ENCODE measurements around the gene DYRK1B. TPM values are rescaled to one million over a fixed set of nuclear protein-coding genes. Genes with fewer than 3 reads are reported as not detected.
A peak's percentile ranks its signal among the peaks of the same experiment; 100 is the strongest.

DYRK1B gene

GRCh38 chr19:39802958-39803357, 31.0 kb downstream of the DYRK1B start:
- H3K9me3 ChIP-seq (replicated peaks; ENCODE audit: low read length) = no peaks in the 10 kb centered on the region
- H3K4me2 ChIP-seq (ENCODE audit: low read length) = no peak overlapping the region
- H3K9ac ChIP-seq (ENCODE audit: low read depth, low read length) = no peak overlapping the region
- no peak overlapping the region for H3K4me3 ChIP-seq (ENCODE audit: low read length)
- H3K27me3 ChIP-seq (ENCODE audit: control insufficient read depth, insufficient read depth, low read length) = no peaks in the 10 kb centered on the region
- no peaks in the 10 kb centered on the region for H3K36me3 ChIP-seq (ENCODE audit: insufficient read depth, low read length)
- no peaks in the 10 kb centered on the region for H3K4me1 ChIP-seq (ENCODE audit: control insufficient read depth, insufficient read depth, low read length)

- no peak overlapping the region for H3K9ac ChIP-seq (ENCODE audit: low read depth, low read length)
- H3K4me2 ChIP-seq (ENCODE audit: low read length) = no peak overlapping the region
- no peaks in the 10 kb centered on the region for H3K9me3 ChIP-seq (replicated peaks; ENCODE audit: low read length)
- H3K4me3 ChIP-seq (ENCODE audit: low read length) = no peak overlapping the region
- no peaks in the 10 kb centered on the region for H3K36me3 ChIP-seq (ENCODE audit: insufficient read depth, low read length)
- H3K4me1 ChIP-seq (ENCODE audit: control insufficient read depth, insufficient read depth, low read length) = no peaks in the 10 kb centered on the region
- peaks cover 20% of the 10 kb centered on the region for H3K27me3 ChIP-seq (ENCODE audit: control insufficient read depth, insufficient read depth, low read length)
Observed at GRCh38 chr19:39797083-39797482, 36.9 kb downstream of the DYRK1B start.

DNA sequence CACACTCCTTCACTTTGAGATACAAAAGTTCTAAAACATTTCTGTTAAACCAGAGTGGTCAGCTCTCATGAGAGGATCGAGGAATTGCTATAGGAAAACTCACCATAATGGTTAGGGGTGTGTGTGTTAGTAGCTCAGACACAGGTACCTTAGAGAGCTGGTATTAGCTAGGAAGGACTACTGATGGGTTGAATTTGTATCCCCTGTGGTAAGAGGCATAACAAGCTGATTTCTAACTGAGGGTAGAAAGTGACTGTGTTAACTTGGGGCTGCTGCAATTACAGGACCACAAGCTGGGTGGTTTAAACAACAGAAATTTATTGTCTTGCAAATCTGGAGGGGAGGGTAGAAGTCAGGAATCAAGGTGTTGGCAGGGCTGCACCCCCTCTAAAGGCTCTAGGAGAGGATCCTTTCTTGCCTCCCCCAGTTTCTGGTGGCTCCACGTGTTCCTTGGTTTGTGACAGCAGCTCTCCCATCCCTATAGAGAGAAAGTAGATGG, 37.9 kb downstream of the DYRK1B start:
- H3K4me2 ChIP-seq (ENCODE audit: low read length) = no peak overlapping the region
- no peaks in the 10 kb centered on the region for H3K36me3 ChIP-seq (ENCODE audit: insufficient read depth, low read length)
- no peaks in the 10 kb centered on the region for H3K9me3 ChIP-seq (replicated peaks; ENCODE audit: low read length)
- H3K4me1 ChIP-seq (ENCODE audit: control insufficient read depth, insufficient read depth, low read length) = no peaks in the 10 kb centered on the region
- no peak overlapping the region for H3K9ac ChIP-seq (ENCODE audit: low read depth, low read length)
- H3K27me3 ChIP-seq (ENCODE audit: control insufficient read depth, insufficient read depth, low read length) = peaks cover 20% of the 10 kb centered on the region
- H3K4me3 ChIP-seq (ENCODE audit: low read length) = no peak overlapping the region

- Histone ChIP-seq H3K27me3 (ENCODE audit: control insufficient read depth, insufficient read depth, low read length) (peaks cover 20% of the 10 kb centered on the region), H3K36me3 (ENCODE audit: insufficient read depth, low read length) (no peaks in the 10 kb centered on the region), H3K9ac (ENCODE audit: low read depth, low read length) (no peak overlapping the region), H3K9me3 (replicated peaks; ENCODE audit: low read length) (no peaks in the 10 kb centered on the region), H3K4me3 (ENCODE audit: low read length) (no peak overlapping the region), H3K4me2 (ENCODE audit: low read length) (no peak overlapping the region), H3K4me1 (ENCODE audit: control insufficient read depth, insufficient read depth, low read length) (no peaks in the 10 kb centered on the region)
Observed at GRCh38 chr19:39795001-39795400, 39.0 kb downstream of the DYRK1B start.

- Histone ChIP-seq H3K4me3 (ENCODE audit: low read length) (peak overlapping the region; percentile 79), H3K9me3 (replicated peaks; ENCODE audit: low read length) (no peaks in the 10 kb centered on the region), H3K36me3 (ENCODE audit: insufficient read depth, low read length) (no peaks in the 10 kb centered on the region), H3K9ac (ENCODE audit: low read depth, low read length) (no peak overlapping the region), H3K4me1 (ENCODE audit: control insufficient read depth, insufficient read depth, low read length) (no peaks in the 10 kb centered on the region), H3K27me3 (ENCODE audit: control insufficient read depth, insufficient read depth, low read length) (peaks cover 20% of the 10 kb centered on the region), H3K4me2 (ENCODE audit: low read length) (peak overlapping the region; percentile 96)
Observed at GRCh38 chr19:39792999-39793546, 40.9 kb downstream of the DYRK1B start.

GRCh38 chr19:39788244-39788643, 45.7 kb downstream of the DYRK1B start:
- H3K36me3 ChIP-seq (ENCODE audit: insufficient read depth, low read length) = no peaks in the 10 kb centered on the region
- H3K27me3 ChIP-seq (ENCODE audit: control insufficient read depth, insufficient read depth, low read length) = peaks cover 7% of the 10 kb centered on the region
- no peaks in the 10 kb centered on the region for H3K9me3 ChIP-seq (replicated peaks; ENCODE audit: low read length)
- H3K4me2 ChIP-seq (ENCODE audit: low read length) = no peak overlapping the region
- H3K4me3 ChIP-seq (ENCODE audit: low read length) = no peak overlapping the region
- no peaks in the 10 kb centered on the region for H3K4me1 ChIP-seq (ENCODE audit: control insufficient read depth, insufficient read depth, low read length)
- no peak overlapping the region for H3K9ac ChIP-seq (ENCODE audit: low read depth, low read length)

DNA sequence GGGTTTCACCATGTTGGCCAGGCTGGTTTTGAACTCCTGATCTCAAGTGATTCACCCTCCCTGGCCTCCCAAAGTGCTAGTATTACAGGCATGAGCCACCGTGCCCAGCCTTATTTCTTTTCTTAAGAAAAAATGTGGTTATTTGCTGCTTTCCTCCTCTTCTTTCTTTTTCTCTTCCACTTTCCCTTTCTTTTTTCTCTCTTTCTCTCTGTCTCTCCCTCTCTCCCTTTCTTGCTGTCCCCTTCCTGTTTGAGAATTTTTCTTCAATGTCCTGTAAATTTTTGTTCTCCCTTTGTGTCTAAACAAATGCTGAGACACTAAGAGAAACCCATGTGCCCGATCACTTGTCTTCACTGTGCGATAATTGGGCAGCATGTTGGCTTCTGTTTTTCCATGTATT, 53.1 kb downstream of the DYRK1B start:
- Histone ChIP-seq H3K27me3 (ENCODE audit: control insufficient read depth, insufficient read depth, low read length) (peaks cover 29% of the 10 kb centered on the region), H3K9me3 (replicated peaks; ENCODE audit: low read length) (no peaks in the 10 kb centered on the region), H3K9ac (ENCODE audit: low read depth, low read length) (no peak overlapping the region), H3K4me3 (ENCODE audit: low read length) (no peak overlapping the region), H3K4me1 (ENCODE audit: control insufficient read depth, insufficient read depth, low read length) (no peaks in the 10 kb centered on the region), H3K4me2 (ENCODE audit: low read length) (no peak overlapping the region), H3K36me3 (ENCODE audit: insufficient read depth, low read length) (no peaks in the 10 kb centered on the region)

DNA sequence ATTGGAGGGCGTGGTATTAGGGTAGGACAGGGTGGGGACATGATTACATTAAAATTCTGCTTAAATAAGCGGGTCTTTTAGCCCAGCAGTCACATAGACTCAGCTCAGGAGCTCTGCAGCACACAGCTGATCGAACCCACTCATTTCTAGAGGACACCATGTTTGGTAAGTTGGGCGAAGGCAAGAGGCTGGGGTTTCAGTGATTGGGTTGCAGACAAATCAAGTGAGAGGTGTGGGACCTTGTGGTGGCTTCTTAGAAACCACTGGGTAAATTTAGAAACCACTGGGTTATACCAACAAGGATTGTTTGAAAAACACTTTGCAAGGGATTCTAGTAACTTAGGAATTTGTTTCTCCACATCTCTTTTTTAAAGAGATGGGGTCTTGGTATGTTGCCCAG, 55.2 kb downstream of the DYRK1B start, which contains the start of gene LEUTX:
Gene LEUTX, plus strand, starts transcription at position 92 of the 400 bp plus-strand sequence. Its CDS starts 67 bp downstream, at position 159.
- Histone ChIP-seq H3K27me3 (ENCODE audit: control insufficient read depth, insufficient read depth, low read length) (peaks cover 29% of the 10 kb centered on the region), H3K9me3 (replicated peaks; ENCODE audit: low read length) (no peaks in the 10 kb centered on the region), H3K9ac (ENCODE audit: low read depth, low read length) (no peak within 1 kb of the TSS), H3K4me3 (ENCODE audit: low read length) (no peak within 1 kb of the TSS), H3K36me3 (ENCODE audit: insufficient read depth, low read length) (no peaks in the 10 kb centered on the region), H3K4me2 (ENCODE audit: low read length) (no peak within 1 kb of the TSS), H3K4me1 (ENCODE audit: control insufficient read depth, insufficient read depth, low read length) (no peaks in the 10 kb centered on the region)

Small RNA genes lying within 50 kb of the gene (small RNA-seq; reads per million reads assigned to genes)
- not detected for gene MIR6719

Measured in skeletal muscle satellite cell (primary cell).